HCT116 (cell line): ENCODE data around the gene NASP. TPM values are rescaled to one million over a fixed set of nuclear protein-coding genes. Genes with fewer than 3 reads are reported as not detected.
A peak's percentile ranks its signal among the peaks of the same experiment; 100 is the strongest.

Experiments
- ATAC-seq: fragments of 200-7000 bp; cut with Tn5 transposase; 2 replicates; pipeline ENCODE4 v1.9.1; 2020; ENCODE audit warnings: mild to moderate bottlenecking, moderate library complexity
- BruUV-seq: library from RNA; stranded (reverse); fragments of 400-500 nt; replicated peaks from 2 replicates; lab custom pipeline; 2021; lab: Mats Ljungman, UMichigan
- CTCF ChIA-PET: fragments of 300-600 bp; sonication (Branson Sonifier 250); formaldehyde crosslinking; loops from one replicate; lab custom pipeline; 2021; ENCODE audit warnings: antibody characterized with exemption; lab: Charles Lee
- POLR2A ChIA-PET: fragments of 300-600, 350-600 bp; sonication (Branson Sonifier 250); formaldehyde crosslinking; loops from one replicate; lab custom pipeline; 2021; ENCODE audit warnings: antibody characterized with exemption; lab: Charles Lee
- RAD21 ChIA-PET, 2 experiments: fragments of 300-600 bp; sonication (Branson Sonifier 250); formaldehyde crosslinking; loops; one replicate each; lab custom pipeline; 2023; ENCODE audit warnings: low total read pairs in 2 of 2; ENCODE audit not compliant: uncharacterized antibody in 2 of 2, unreplicated experiment in 2 of 2, low non-redundant PET in 1 of 2; lab: Charles Lee
- DNase-seq: peaks from one replicate; pipeline ENCODE4 v3.0.0-alpha.2; 2010; ENCODE audit warnings: low read depth, low spot score
- H2AFZ ChIP-seq: fragments of 200-600 bp; shearing (Covaris generic), sonication (generic); 2 replicates; pipeline ENCODE4 v1.6.1; 2017; ENCODE audit warnings: low read depth, mixed run types, mixed read lengths, antibody characterized with exemption, low read length; ENCODE audit not compliant: poor library complexity, severe bottlenecking
- H3K27ac ChIP-seq: 2 replicates; pipeline ENCODE4 v1.5.1; 2012; ENCODE audit warnings: low read depth, low read length
- H3K27me3 ChIP-seq: fragments of 200-600 bp; sonication (generic); 2 replicates; pipeline ENCODE4 v1.6.1; 2016; ENCODE audit warnings: mixed run types, low read length, mixed read lengths; ENCODE audit not compliant: insufficient read depth
- H3K36me3 ChIP-seq, 2 experiments: fragments of 200-500 bp in 1 of 2; fragments of 200-600 bp in 1 of 2; sonication (Bioruptor generic) in 1 of 2; sonication (generic) in 1 of 2; 2 replicates each; pipeline versions ENCODE4 v1.5.1 to v1.6.1; 2014 to 2016; ENCODE audit warnings: low read length in 2 of 2, inconsistent platforms in 1 of 2, mixed read lengths in 1 of 2, mixed run types in 1 of 2; ENCODE audit not compliant: insufficient read depth in 2 of 2, control insufficient read depth in 1 of 2
- H3K4me1 ChIP-seq, 2 experiments: fragments of 200-600 bp in 1 of 2; sonication (generic) in 1 of 2; 2 replicates each; pipeline versions ENCODE4 v1.5.1 to v1.6.1; 2012 to 2017; ENCODE audit warnings: low read length in 2 of 2, inconsistent platforms in 1 of 2, mild to moderate bottlenecking in 1 of 2, mixed read lengths in 1 of 2, mixed run types in 1 of 2, moderate library complexity in 1 of 2; ENCODE audit not compliant: insufficient read depth in 2 of 2, control insufficient read depth in 1 of 2
- H3K4me2 ChIP-seq: fragments of 200-600 bp; sonication (generic); 2 replicates; pipeline ENCODE4 v1.6.1; 2017; ENCODE audit warnings: mixed run types, low read length, mixed read lengths
- H3K4me3 ChIP-seq, 2 experiments: fragments of 200-600 bp in 1 of 2; sonication (generic) in 1 of 2; replicated peaks in 1 of 2; 2 replicates each; pipeline ENCODE4 v1.5.1; 2011 to 2016; ENCODE audit warnings: low read length in 2 of 2, control low read depth in 1 of 2, low read depth in 1 of 2, mild to moderate bottlenecking in 1 of 2, mixed read lengths in 1 of 2, mixed run types in 1 of 2
- H3K79me2 ChIP-seq: fragments of 200-600 bp; sonication (generic); 2 replicates; pipeline ENCODE4 v1.6.1; 2017; ENCODE audit warnings: mild to moderate bottlenecking, mixed run types, low read length, moderate library complexity, mixed read lengths; ENCODE audit not compliant: insufficient read depth
- H3K9ac ChIP-seq: fragments of 200-600 bp; sonication (generic); 2 replicates; pipeline ENCODE4 v1.6.1; 2016; ENCODE audit warnings: low read length, mixed read lengths
- H3K9me2 ChIP-seq: fragments of 200-600 bp; sonication (generic), shearing (Covaris generic); 2 replicates; pipeline ENCODE4 v1.6.1; 2017; ENCODE audit warnings: mixed run types, mild to moderate bottlenecking, moderate library complexity; ENCODE audit not compliant: insufficient read depth
- H3K9me3 ChIP-seq, 2 experiments: fragments of 200-500 bp in 1 of 2; fragments of 200-600 bp in 1 of 2; sonication (Bioruptor generic) in 1 of 2; sonication (generic) in 1 of 2; 2 replicates each; pipeline ENCODE4 v1.6.1; 2014 to 2017; ENCODE audit warnings: low read length in 2 of 2, mixed read lengths in 2 of 2, inconsistent platforms in 1 of 2, low read depth in 1 of 2, mild to moderate bottlenecking in 1 of 2, mixed run types in 1 of 2, moderate library complexity in 1 of 2; ENCODE audit not compliant: control insufficient read depth in 1 of 2, insufficient read depth in 1 of 2
- H4K20me1 ChIP-seq: fragments of 200-600 bp; sonication (generic), shearing (Covaris generic); 2 replicates; pipeline ENCODE4 v1.6.1; 2017; ENCODE audit warnings: mixed run types, mild to moderate bottlenecking, moderate library complexity; ENCODE audit not compliant: insufficient read depth
- CBX3 ChIP-seq: IDR thresholded peaks from 2 replicates; pipeline ENCODE4 v1.6.1; 2012; ENCODE audit warnings: low read depth
- CEBPB ChIP-seq: IDR thresholded peaks from 2 replicates; pipeline ENCODE4 v1.6.1; 2012; ENCODE audit warnings: low read depth
- EGR1 ChIP-seq: IDR thresholded peaks from 2 replicates; pipeline ENCODE4 v1.6.1; 2012; ENCODE audit warnings: low read depth
- FOSL1 ChIP-seq: IDR thresholded peaks from 2 replicates; pipeline ENCODE4 v1.6.1; 2012; ENCODE audit warnings: low read depth
- JUND ChIP-seq: IDR thresholded peaks from 2 replicates; pipeline ENCODE4 v1.6.1; 2012
- SRF ChIP-seq: IDR thresholded peaks from 2 replicates; pipeline ENCODE4 v1.6.1; 2012; ENCODE audit warnings: low read depth
- TCF7L2 ChIP-seq: IDR thresholded peaks from 2 replicates; pipeline ENCODE4 v1.7.0; 2011; ENCODE audit warnings: borderline replicate concordance, inconsistent platforms; ENCODE audit not compliant: insufficient read depth, insufficient read length; ENCODE audit errors: extremely low read depth
- intact Hi-C: fragments of 100-400 bp; cut with micrococcal nuclease; formaldehyde crosslinking; loops from 2 replicates; pipeline ENCODE4 v1.10.0; 2022
- total RNA-seq: library from RNA; stranded (reverse); gene quantifications from one replicate; pipeline ENCODE4 v1.2.1, GENCODE V29; 2021; ENCODE audit not compliant: unreplicated experiment
- TF ChIP-seq, protein P1 (sequence below), 3 experiments: fragments of 200-600 bp in 1 of 3; sonication (generic) in 1 of 3; IDR thresholded peaks in 2 of 3; conservative IDR thresholded peaks in 1 of 3; 2 replicates each; pipeline ENCODE4 v1.5.1; 2012 to 2017; ENCODE audit warnings: low read depth in 2 of 3, low read length in 2 of 3, antibody characterized with exemption in 1 of 3, borderline replicate concordance in 1 of 3, control low read depth in 1 of 3, mild to moderate bottlenecking in 1 of 3, mixed read lengths in 1 of 3, mixed run types in 1 of 3, moderate library complexity in 1 of 3; ENCODE audit not compliant: insufficient read depth in 1 of 3
- TF ChIP-seq, protein P2 (sequence below): IDR thresholded peaks from 2 replicates; pipeline ENCODE4 v1.6.1; 2011; ENCODE audit warnings: mild to moderate bottlenecking, low read length, moderate library complexity; ENCODE audit not compliant: insufficient replicate concordance; ENCODE audit errors: extremely low read depth

NASP gene
- total RNA-seq, 1 experiment from 2014 or later = 185 TPM

DNA sequence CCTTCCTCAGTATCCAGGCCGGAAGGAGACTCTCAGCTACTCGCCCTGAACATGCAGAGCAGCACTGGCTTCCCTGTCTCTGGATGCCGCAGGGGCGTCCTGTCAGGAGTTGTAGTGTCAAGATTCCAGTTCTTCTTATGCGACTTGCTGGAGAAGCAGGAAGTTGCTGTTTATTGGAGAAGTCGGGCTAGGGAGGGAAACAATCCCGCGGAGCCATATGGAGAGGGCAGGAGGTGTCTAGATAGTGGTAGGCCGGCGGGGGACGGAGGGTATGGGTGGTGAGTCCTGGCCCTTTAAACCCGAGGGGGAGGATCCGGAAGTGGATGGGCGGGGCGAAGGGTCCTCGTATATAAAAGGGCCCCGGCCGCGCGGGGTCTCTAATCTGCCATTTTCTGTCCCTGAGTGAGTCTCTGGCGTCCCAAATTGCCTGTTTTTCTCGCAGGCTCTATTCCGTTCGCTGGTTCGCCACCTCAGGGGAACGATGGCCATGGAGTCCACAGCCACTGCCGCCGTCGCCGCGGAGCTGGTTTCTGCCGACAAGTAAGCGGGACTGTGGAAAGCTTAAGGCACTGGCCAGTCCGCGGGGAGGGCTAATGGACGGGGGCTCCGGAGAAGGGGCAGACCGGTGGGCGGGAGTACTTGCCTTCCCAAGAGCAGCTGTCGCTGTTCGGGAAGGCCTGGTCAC lies at the start of gene NASP (continued):
- TF ChIP-seq, protein P1, sequence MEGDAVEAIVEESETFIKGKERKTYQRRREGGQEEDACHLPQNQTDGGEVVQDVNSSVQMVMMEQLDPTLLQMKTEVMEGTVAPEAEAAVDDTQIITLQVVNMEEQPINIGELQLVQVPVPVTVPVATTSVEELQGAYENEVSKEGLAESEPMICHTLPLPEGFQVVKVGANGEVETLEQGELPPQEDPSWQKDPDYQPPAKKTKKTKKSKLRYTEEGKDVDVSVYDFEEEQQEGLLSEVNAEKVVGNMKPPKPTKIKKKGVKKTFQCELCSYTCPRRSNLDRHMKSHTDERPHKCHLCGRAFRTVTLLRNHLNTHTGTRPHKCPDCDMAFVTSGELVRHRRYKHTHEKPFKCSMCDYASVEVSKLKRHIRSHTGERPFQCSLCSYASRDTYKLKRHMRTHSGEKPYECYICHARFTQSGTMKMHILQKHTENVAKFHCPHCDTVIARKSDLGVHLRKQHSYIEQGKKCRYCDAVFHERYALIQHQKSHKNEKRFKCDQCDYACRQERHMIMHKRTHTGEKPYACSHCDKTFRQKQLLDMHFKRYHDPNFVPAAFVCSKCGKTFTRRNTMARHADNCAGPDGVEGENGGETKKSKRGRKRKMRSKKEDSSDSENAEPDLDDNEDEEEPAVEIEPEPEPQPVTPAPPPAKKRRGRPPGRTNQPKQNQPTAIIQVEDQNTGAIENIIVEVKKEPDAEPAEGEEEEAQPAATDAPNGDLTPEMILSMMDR (IDR thresholded peaks at IDR 0.05 in 2 of 3, conservative IDR thresholded peaks at IDR 0.05 in 1 of 3; ENCODE audit: borderline replicate concordance in 1 of 3, insufficient read depth in 1 of 3, low read depth in 2 of 3, low read length in 2 of 3) = no peak
- TF ChIP-seq, protein P2, sequence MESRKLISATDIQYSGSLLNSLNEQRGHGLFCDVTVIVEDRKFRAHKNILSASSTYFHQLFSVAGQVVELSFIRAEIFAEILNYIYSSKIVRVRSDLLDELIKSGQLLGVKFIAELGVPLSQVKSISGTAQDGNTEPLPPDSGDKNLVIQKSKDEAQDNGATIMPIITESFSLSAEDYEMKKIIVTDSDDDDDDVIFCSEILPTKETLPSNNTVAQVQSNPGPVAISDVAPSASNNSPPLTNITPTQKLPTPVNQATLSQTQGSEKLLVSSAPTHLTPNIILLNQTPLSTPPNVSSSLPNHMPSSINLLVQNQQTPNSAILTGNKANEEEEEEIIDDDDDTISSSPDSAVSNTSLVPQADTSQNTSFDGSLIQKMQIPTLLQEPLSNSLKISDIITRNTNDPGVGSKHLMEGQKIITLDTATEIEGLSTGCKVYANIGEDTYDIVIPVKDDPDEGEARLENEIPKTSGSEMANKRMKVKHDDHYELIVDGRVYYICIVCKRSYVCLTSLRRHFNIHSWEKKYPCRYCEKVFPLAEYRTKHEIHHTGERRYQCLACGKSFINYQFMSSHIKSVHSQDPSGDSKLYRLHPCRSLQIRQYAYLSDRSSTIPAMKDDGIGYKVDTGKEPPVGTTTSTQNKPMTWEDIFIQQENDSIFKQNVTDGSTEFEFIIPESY = no peak
- TF ChIP-seq SRF (no peak), EGR1 (no peak), TCF7L2 (peak; percentile 10), FOSL1 (no peak)

DNA sequence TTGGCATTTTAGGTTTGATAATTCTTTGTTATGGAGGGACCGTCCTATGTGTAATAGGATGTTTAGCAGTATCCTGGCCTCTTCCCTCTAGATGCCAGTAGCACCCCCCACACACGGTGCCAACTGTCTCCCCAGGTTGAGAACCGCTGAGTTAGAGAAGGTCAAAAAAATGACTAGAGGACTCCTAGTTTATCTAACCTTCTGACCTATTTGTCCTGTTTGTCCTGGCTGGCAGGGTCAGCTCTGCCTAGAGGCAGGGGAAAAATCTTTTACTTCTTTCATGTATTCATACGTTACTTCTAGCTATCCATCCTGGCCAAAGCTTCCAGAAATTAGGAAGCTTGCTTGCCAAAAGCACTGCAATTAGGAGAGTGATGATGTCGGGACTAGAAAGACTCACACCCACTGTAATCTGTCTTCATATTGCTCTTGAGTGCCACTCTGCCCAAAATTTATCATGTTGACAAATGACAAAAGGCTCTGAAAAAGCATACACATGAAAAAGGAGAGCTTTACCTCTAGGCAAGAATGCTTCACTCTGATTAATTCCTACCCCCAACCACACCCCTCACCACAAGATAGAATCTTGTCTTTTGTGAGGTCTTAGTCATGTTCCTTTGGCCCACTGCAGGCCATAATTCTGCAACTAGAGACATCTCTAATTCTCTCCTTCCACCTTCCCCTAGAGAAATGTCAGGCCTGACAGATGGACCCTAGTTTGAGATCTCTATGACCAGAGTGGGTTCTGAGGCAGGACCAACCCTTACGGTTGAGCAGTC lies 47.7 kb upstream of the NASP start:
- Histone ChIP-seq H3K36me3 (no peaks in the 10 kb centered on the region), H3K9ac (no peak overlapping the region), H3K4me1 (no peaks in the 10 kb centered on the region), H3K79me2 (no peaks in the 10 kb centered on the region), H3K4me3 (no peak overlapping the region), H3K9me3 (no peaks in the 10 kb centered on the region), H3K9me2 (no peaks in the 10 kb centered on the region), H2AFZ (no peak overlapping the region), H3K4me2 (no peak overlapping the region), H3K27me3 (no peaks in the 10 kb centered on the region), H4K20me1 (no peaks in the 10 kb centered on the region), H3K27ac (no peak overlapping the region)
- CTCF ChIA-PET = no interaction called here
- intact Hi-C loops = no loop called here
- RAD21 ChIA-PET = no interaction called here
- BruUV-seq = no TSS peak
- TF ChIP-seq CEBPB (no peak), FOSL1 (no peak), JUND (no peak), CBX3 (no peak)
- ATAC-seq = 0 out of 2 replicates have a peak, but pooled peaks have one; percentile 27
- POLR2A ChIA-PET = interaction anchor here (1.6 to 2.4 kb wide), 2 partner anchors 11 to 14 kb away, joined by 7 to 8 read pairs; partner anchors contain the start of gene PRDX1
- no peak for DNase-seq
